ENCODE measurements around the gene HIF3A. TPM values are rescaled to one million over a fixed set of nuclear protein-coding genes. Genes with fewer than 3 reads are reported as not detected.
"Not testable (repeated sequence)": the region's sequence is repeated elsewhere in the genome, so short reads cannot be mapped to it uniquely, and the experiment has no call there.

The HIF3A gene
- total and polyA plus RNA-seq, 2 experiments from 2014 or later = 122 to 163 TPM

GRCh38 chr19:46265217-46265828 lies 31.5 kb upstream of the HIF3A start:
- H3K27ac ChIP-seq = no peak overlapping the region
- no peaks in the 10 kb centered on the region for H3K27me3 ChIP-seq
- H3K9me3 ChIP-seq (ENCODE audit: low read depth) = no peaks in the 10 kb centered on the region
- H3K4me3 ChIP-seq = no peak overlapping the region
- no peaks in the 10 kb centered on the region for H3K36me3 ChIP-seq
- peak; percentile 74 for TF ChIP-seq CTCF (IDR thresholded peaks at IDR 0.05; ENCODE audit: low read depth, low read length)
- peaks cover 3% of the 10 kb centered on the region for H3K4me1 ChIP-seq (ENCODE audit: low read depth)
- DNase-seq (ENCODE audit: low read depth in 1 of 2, low spot score in 1 of 2) = peak; percentile 84 to 90

GRCh38 chr19:46269101-46269500 lies 27.7 kb upstream of the HIF3A start:
- peaks cover 17% of the 10 kb centered on the region for H3K4me1 ChIP-seq (ENCODE audit: low read depth)
- no peak overlapping the region for H3K27ac ChIP-seq
- no peaks in the 10 kb centered on the region for H3K9me3 ChIP-seq (ENCODE audit: low read depth)
- no peak overlapping the region for H3K4me3 ChIP-seq
- H3K36me3 ChIP-seq = no peaks in the 10 kb centered on the region
- no peak for TF ChIP-seq CTCF (IDR thresholded peaks at IDR 0.05; ENCODE audit: low read depth, low read length)
- DNase-seq (ENCODE audit: low read depth in 1 of 2, low spot score in 1 of 2) = no peak
- H3K27me3 ChIP-seq = no peaks in the 10 kb centered on the region

GRCh38 chr19:46270521-46271256 lies 26.2 kb upstream of the HIF3A start:
- no peaks in the 10 kb centered on the region for H3K36me3 ChIP-seq
- H3K4me1 ChIP-seq (ENCODE audit: low read depth) = peaks cover 17% of the 10 kb centered on the region
- H3K4me3 ChIP-seq = no peak overlapping the region
- H3K27ac ChIP-seq = no peak overlapping the region
- no peak for TF ChIP-seq CTCF (IDR thresholded peaks at IDR 0.05; ENCODE audit: low read depth, low read length)
- no peaks in the 10 kb centered on the region for H3K27me3 ChIP-seq
- peak in 1 of 2 donors; percentile 25 for DNase-seq (ENCODE audit: low read depth in 1 of 2, low spot score in 1 of 2)
- H3K9me3 ChIP-seq (ENCODE audit: low read depth) = no peaks in the 10 kb centered on the region

GRCh38 chr19:46271481-46272197 lies 25.2 kb upstream of the HIF3A start:
- peak in 1 of 2 donors; percentile 84 for DNase-seq (ENCODE audit: low read depth in 1 of 2, low spot score in 1 of 2)
- H3K9me3 ChIP-seq (ENCODE audit: low read depth) = no peaks in the 10 kb centered on the region
- H3K4me3 ChIP-seq = no peak overlapping the region
- no peaks in the 10 kb centered on the region for H3K36me3 ChIP-seq
- peak overlapping the region; percentile 44 for H3K27ac ChIP-seq
- TF ChIP-seq CTCF (IDR thresholded peaks at IDR 0.05; ENCODE audit: low read depth, low read length) = no peak
- no peaks in the 10 kb centered on the region for H3K27me3 ChIP-seq
- peaks cover 17% of the 10 kb centered on the region for H3K4me1 ChIP-seq (ENCODE audit: low read depth)

GRCh38 chr19:46273931-46274330 lies 22.9 kb upstream of the HIF3A start:
- peaks cover 17% of the 10 kb centered on the region for H3K4me1 ChIP-seq (ENCODE audit: low read depth)
- H3K4me3 ChIP-seq; H3K36me3 ChIP-seq; H3K27ac ChIP-seq; H3K9me3 ChIP-seq (ENCODE audit: low read depth); H3K27me3 ChIP-seq; DNase-seq (ENCODE audit: low read depth in 1 of 2, low spot score in 1 of 2): not testable (repeated sequence)

GRCh38 chr19:46279177-46279576 lies 17.7 kb upstream of the HIF3A start:
- no peaks in the 10 kb centered on the region for H3K27me3 ChIP-seq
- H3K9me3 ChIP-seq (ENCODE audit: low read depth) = no peaks in the 10 kb centered on the region
- no peak for DNase-seq (ENCODE audit: low read depth in 1 of 2, low spot score in 1 of 2)
- no peak overlapping the region for H3K27ac ChIP-seq
- no peaks in the 10 kb centered on the region for H3K36me3 ChIP-seq
- H3K4me3 ChIP-seq = no peak overlapping the region
- no peaks in the 10 kb centered on the region for H3K4me1 ChIP-seq (ENCODE audit: low read depth)
- no peak for TF ChIP-seq CTCF (IDR thresholded peaks at IDR 0.05; ENCODE audit: low read depth, low read length)

Measured in cardiac muscle cell (in vitro differentiated cells and primary cell).